HL-60 (cell line): Measurements from ENCODE around the gene KSR2.

Source experiments
- DNase-seq, 2 experiments: peaks; one replicate each; pipeline ENCODE4 v3.0.0-alpha.2; 2010 to 2020; ENCODE audit warnings: low read depth in 1 of 2, low spot score in 1 of 2
- H3K27ac ChIP-seq: fragments of 250-450 bp; sonication (Bioruptor Pico); replicated peaks from 2 replicates; pipeline ENCODE4 v1.5.1; 2020; ENCODE audit warnings: mild to moderate bottlenecking, moderate library complexity
- H3K27me3 ChIP-seq: fragments of 250-450 bp; sonication (Bioruptor Pico); 2 replicates; pipeline ENCODE4 v1.5.1; 2021; ENCODE audit warnings: mild to moderate bottlenecking, moderate library complexity; ENCODE audit not compliant: insufficient read depth, poor library complexity, severe bottlenecking
- H3K4me3 ChIP-seq: replicated peaks from 2 replicates; pipeline ENCODE4 v1.5.1; 2011; ENCODE audit warnings: mild to moderate bottlenecking, control low read depth, low read length; ENCODE audit not compliant: insufficient read depth
- CTCF ChIP-seq: IDR thresholded peaks from one replicate; pipeline ENCODE4 v1.5.1; 2011; ENCODE audit warnings: low read length, control low read depth, inconsistent platforms; ENCODE audit not compliant: insufficient read depth
- GABPA ChIP-seq: IDR thresholded peaks from 2 replicates; pipeline ENCODE4 v1.6.1; 2012; ENCODE audit warnings: low read depth
- POLR2AphosphoS5 ChIP-seq: IDR thresholded peaks from 2 replicates; pipeline ENCODE4 v1.6.1; 2012; ENCODE audit warnings: low read depth
- REST ChIP-seq: IDR thresholded peaks from 2 replicates; pipeline ENCODE4 v1.6.1; 2012; ENCODE audit warnings: low read depth; ENCODE audit not compliant: insufficient replicate concordance
- SPI1 ChIP-seq: IDR thresholded peaks from 2 replicates; pipeline ENCODE4 v1.6.1; 2012; ENCODE audit warnings: low read depth, mild to moderate bottlenecking, borderline replicate concordance

The KSR2 gene

GRCh38 chr12:117533687-117534086, 435.1 kb downstream of the KSR2 start:
- no peak for TF ChIP-seq REST
- no peak for TF ChIP-seq SPI1
- TF ChIP-seq GABPA = no peak
- Histone ChIP-seq H3K4me3 (no peak overlapping the region), H3K27ac (no peak overlapping the region), H3K27me3 (no peaks in the 10 kb centered on the region)
- no peak for DNase-seq

- Histone ChIP-seq H3K27ac (no peak overlapping the region), H3K27me3 (peaks cover 3% of the 10 kb centered on the region), H3K4me3 (no peak overlapping the region)
- no peak for TF ChIP-seq CTCF
- TF ChIP-seq REST = no peak
- no peak for TF ChIP-seq SPI1
- TF ChIP-seq GABPA = no peak
- TF ChIP-seq POLR2AphosphoS5 = no peak
- DNase-seq = no peak
Observed at GRCh38 chr12:117530796-117531195, 438.0 kb downstream of the KSR2 start.

GRCh38 chr12:117528538-117528937, 440.3 kb downstream of the KSR2 start:
- Histone ChIP-seq H3K4me3 (no peak overlapping the region), H3K27me3 (peaks cover 3% of the 10 kb centered on the region), H3K27ac (no peak overlapping the region)
- TF ChIP-seq GABPA (no peak), POLR2AphosphoS5 (no peak), REST (no peak), SPI1 (no peak), CTCF (no peak)
- DNase-seq = no peak

GRCh38 chr12:117527479-117527855, 441.3 kb downstream of the KSR2 start:
- no peak overlapping the region for H3K27ac ChIP-seq
- H3K4me3 ChIP-seq = no peak overlapping the region
- TF ChIP-seq POLR2AphosphoS5 = no peak
- TF ChIP-seq REST = no peak
- no peak for TF ChIP-seq CTCF
- peaks cover 3% of the 10 kb centered on the region for H3K27me3 ChIP-seq
- DNase-seq = no peak
